ENCODE measurements around the gene SIPA1. TPM values are rescaled to one million over a fixed set of nuclear protein-coding genes. Genes with fewer than 3 reads are reported as not detected.

SIPA1 gene
- total and polyA plus RNA-seq, 2 of the 13 experiments (the other 11 are each of a cell fraction or from before 2014, with no cell fraction given): 5.8 to 7.7 TPM

DNA sequence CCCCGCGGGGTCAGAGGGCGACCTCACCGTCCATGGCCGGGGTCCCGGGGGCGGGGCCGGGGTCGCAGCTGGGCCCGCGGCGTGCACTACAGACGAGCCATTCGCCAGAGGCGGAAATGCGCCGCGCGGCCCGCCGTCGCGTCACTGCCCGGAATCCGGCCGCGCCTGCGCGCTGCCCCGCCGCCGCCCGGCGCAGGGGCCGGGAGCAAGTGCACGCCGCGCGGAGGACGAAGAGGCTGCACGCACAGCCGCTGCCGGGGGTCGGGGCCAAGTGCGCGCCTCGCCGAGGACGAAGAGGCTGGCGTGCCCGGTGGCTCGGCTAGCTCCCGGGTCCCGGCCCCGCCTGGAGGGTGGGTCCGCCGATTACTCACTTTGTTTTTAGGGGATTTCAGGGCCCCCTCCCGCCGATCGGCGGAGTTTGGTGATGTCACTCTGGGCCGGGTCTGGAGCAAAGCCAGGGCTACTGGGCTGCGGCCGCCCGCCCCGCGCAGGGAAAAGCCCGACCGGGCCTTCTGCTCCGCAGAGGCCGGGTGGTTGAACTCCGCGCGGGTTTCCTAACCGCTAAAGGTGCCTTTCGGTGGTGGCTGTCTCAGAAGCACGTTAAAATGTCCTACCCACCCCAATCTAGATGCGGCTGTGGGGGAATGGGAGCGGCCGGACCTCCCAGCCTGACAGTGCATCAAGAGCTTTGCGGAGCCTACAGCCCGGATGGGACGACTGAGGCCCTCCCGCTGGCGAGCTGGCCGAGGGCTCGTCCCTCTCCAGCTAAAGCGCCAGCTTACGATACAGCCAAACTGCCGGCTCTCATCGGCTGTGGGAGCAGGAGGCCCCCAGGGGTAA is 25.1 kb downstream of the SIPA1 start, which contains the start of gene RELA (continued):
- TF ChIP-seq, protein P1, sequence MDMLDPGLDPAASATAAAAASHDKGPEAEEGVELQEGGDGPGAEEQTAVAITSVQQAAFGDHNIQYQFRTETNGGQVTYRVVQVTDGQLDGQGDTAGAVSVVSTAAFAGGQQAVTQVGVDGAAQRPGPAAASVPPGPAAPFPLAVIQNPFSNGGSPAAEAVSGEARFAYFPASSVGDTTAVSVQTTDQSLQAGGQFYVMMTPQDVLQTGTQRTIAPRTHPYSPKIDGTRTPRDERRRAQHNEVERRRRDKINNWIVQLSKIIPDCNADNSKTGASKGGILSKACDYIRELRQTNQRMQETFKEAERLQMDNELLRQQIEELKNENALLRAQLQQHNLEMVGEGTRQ (IDR thresholded peaks at IDR 0.05; ENCODE audit: low read depth, low read length): no peak
- TF ChIP-seq, protein P1 (CRISPR knock-in tag; IDR thresholded peaks at IDR 0.05; ENCODE audit: borderline replicate concordance): no peak
- TF ChIP-seq NFKB2 (CRISPR knock-in tag; IDR thresholded peaks at IDR 0.05; ENCODE audit: borderline replicate concordance) (no peak; the same call in 1 of the 2 replicates), CENPT (CRISPR knock-in tag; IDR thresholded peaks at IDR 0.05; ENCODE audit: low read depth) (no peak), SP140L (CRISPR knock-in tag; IDR thresholded peaks at IDR 0.05; ENCODE audit: borderline replicate concordance) (no peak), ZNF567 (CRISPR knock-in tag; IDR thresholded peaks at IDR 0.05; ENCODE audit: borderline replicate concordance) (peak; percentile 71; the same call in 1 of the 2 replicates), CC2D1A (CRISPR knock-in tag; IDR thresholded peaks at IDR 0.05) (no peak), EEA1 (CRISPR knock-in tag; IDR thresholded peaks at IDR 0.05; ENCODE audit: borderline replicate concordance) (no peak), GFI1 (CRISPR knock-in tag; IDR thresholded peaks at IDR 0.05; ENCODE audit: borderline replicate concordance) (no peak), ZNF563 (CRISPR knock-in tag; IDR thresholded peaks at IDR 0.05) (peak; percentile 73), KMT2A (CRISPR knock-in tag; IDR thresholded peaks at IDR 0.05) (no peak; the same call in none of the 2 replicates), ZFP36L1 (CRISPR knock-in tag; IDR thresholded peaks at IDR 0.05) (no peak; the same call in none of the 2 replicates), CENPX (CRISPR knock-in tag; IDR thresholded peaks at IDR 0.05) (no peak), ZNF598 (CRISPR knock-in tag; IDR thresholded peaks at IDR 0.05; ENCODE audit: borderline replicate concordance) (no peak), RORA (CRISPR knock-in tag; IDR thresholded peaks at IDR 0.05) (no peak), XRCC5 (optimal IDR thresholded peaks at IDR 0.05; ENCODE audit: low read length) (no peak), SRSF9 (IDR thresholded peaks at IDR 0.05; ENCODE audit: borderline replicate concordance, insufficient read depth, low read depth, low read length, poor library complexity, severe bottlenecking) (no peak)
- TF ChIP-seq, protein P2, sequence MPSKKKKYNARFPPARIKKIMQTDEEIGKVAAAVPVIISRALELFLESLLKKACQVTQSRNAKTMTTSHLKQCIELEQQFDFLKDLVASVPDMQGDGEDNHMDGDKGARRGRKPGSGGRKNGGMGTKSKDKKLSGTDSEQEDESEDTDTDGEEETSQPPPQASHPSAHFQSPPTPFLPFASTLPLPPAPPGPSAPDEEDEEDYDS (CRISPR knock-in tag; IDR thresholded peaks at IDR 0.05): peak; percentile 35; the same call in 1 of the 2 replicates
- TF ChIP-seq, protein P3, sequence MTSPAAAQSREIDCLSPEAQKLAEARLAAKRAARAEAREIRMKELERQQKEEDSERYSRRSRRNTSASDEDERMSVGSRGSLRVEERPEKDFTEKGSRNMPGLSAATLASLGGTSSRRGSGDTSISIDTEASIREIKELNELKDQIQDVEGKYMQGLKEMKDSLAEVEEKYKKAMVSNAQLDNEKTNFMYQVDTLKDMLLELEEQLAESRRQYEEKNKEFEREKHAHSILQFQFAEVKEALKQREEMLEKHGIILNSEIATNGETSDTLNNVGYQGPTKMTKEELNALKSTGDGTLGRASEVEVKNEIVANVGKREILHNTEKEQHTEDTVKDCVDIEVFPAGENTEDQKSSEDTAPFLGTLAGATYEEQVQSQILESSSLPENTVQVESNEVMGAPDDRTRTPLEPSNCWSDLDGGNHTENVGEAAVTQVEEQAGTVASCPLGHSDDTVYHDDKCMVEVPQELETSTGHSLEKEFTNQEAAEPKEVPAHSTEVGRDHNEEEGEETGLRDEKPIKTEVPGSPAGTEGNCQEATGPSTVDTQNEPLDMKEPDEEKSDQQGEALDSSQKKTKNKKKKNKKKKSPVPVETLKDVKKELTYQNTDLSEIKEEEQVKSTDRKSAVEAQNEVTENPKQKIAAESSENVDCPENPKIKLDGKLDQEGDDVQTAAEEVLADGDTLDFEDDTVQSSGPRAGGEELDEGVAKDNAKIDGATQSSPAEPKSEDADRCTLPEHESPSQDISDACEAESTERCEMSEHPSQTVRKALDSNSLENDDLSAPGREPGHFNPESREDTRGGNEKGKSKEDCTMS (CRISPR knock-in tag; conservative IDR thresholded peaks at IDR 0.05): no peak
